SJSA1 (cell line): Measurements from ENCODE around the gene AFAP1L1. TPM values are rescaled to one million over a fixed set of nuclear protein-coding genes. Genes with fewer than 3 reads are reported as not detected.

ENCODE experiments used
- DNase-seq, 2 experiments: peaks; one replicate each; pipeline ENCODE4 v3.0.0-alpha.2; 2015 to 2020; ENCODE audit warnings: low spot score in 2 of 2, low read depth in 1 of 2
- H3K27ac ChIP-seq: fragments of 250-450 bp; sonication (Bioruptor Pico); 2 replicates; pipeline ENCODE4 v1.5.1; 2020; ENCODE audit warnings: mild to moderate bottlenecking, moderate library complexity
- H3K27me3 ChIP-seq: fragments of 250-450 bp; sonication (Bioruptor Pico); replicated peaks from 2 replicates; pipeline ENCODE4 v1.5.1; 2020; ENCODE audit warnings: mild to moderate bottlenecking, moderate library complexity
- H3K36me3 ChIP-seq: fragments of 250-450 bp; sonication (Bioruptor Pico); 2 replicates; pipeline ENCODE4 v1.5.1; 2020; ENCODE audit warnings: mild to moderate bottlenecking
- H3K4me1 ChIP-seq: fragments of 250-450 bp; sonication (Bioruptor Pico); replicated peaks from 2 replicates; pipeline ENCODE4 v1.6.1; 2021; ENCODE audit warnings: mild to moderate bottlenecking
- H3K4me3 ChIP-seq: fragments of 250-450 bp; sonication (Bioruptor Pico); 2 replicates; pipeline ENCODE4 v1.5.1; 2020; ENCODE audit warnings: mild to moderate bottlenecking
- H3K9me3 ChIP-seq: fragments of 250-450 bp; sonication (Bioruptor Pico); replicated peaks from 2 replicates; pipeline ENCODE4 v1.5.1; 2020; ENCODE audit warnings: mild to moderate bottlenecking
- total RNA-seq: library from RNA; depleted of rRNA; stranded (reverse); fragments of >200 nt; shearing (Covaris generic); gene quantifications from 2 replicates; pipeline ENCODE4 v1.2.3, GENCODE V29; 2014; rRNA removed

Gene AFAP1L1
- total RNA-seq = 26.6 and 33.2 TPM in 2 replicates

DNA sequence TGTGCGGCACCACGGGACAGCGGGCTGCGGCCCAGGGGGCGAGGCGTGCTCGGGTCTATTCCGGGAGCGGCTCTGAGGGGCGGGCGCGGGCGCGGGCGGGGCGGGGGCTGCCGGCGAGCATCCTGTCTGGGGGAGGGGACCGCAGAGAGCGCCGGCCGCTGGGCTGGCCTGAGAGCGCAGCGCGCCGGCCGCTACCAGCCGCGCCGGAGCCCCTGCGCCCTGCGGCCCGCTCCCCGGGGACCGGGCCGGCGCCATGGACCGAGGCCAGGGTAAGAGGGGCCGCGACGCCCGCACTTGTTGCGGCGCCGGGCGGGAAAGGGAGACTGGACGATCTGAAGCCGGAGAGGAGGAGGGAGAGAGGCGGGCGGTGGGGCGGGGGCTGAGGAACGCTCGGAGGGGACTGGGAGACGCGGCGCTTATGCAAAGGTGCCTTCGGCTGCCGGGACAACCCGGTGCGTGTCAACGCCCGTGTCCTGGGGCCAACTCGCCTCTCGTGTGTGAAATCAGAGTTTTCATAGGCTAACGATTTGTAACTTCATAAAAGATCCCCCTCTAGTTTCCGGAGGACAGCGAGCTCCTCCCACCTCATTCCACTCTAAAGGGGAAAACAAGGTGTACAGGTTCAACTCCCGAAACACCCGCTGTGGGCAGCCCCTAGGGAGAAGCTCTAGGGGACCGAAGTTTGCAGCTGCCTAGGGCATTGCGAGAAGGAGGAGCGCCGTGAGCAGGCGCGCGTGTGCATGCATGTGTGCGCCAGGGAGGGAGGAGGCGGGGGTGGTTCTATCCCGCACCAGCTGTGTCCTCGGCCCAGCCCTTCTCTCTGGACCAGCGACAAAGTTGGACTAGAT lies at the start of gene AFAP1L1:
TSS of gene AFAP1L1 (plus strand) at position 144 of the 848 bp plus-strand sequence. CDS start at position 254, 110 bp downstream.
- peak within 1 kb of the TSS; percentile 70 for H3K27ac ChIP-seq
- peaks cover 5% of the 10 kb centered on the region; the same call in 1 of the 2 replicates for H3K9me3 ChIP-seq
- DNase-seq = peak; percentile 69 to 74
- H3K4me1 ChIP-seq = peaks cover 21% of the 10 kb centered on the region
- H3K27me3 ChIP-seq = no peaks in the 10 kb centered on the region
- peaks cover 3% of the 10 kb centered on the region; the same call in 1 of the 2 replicates for H3K36me3 ChIP-seq
- peak within 1 kb of the TSS; percentile 77 for H3K4me3 ChIP-seq

DNA sequence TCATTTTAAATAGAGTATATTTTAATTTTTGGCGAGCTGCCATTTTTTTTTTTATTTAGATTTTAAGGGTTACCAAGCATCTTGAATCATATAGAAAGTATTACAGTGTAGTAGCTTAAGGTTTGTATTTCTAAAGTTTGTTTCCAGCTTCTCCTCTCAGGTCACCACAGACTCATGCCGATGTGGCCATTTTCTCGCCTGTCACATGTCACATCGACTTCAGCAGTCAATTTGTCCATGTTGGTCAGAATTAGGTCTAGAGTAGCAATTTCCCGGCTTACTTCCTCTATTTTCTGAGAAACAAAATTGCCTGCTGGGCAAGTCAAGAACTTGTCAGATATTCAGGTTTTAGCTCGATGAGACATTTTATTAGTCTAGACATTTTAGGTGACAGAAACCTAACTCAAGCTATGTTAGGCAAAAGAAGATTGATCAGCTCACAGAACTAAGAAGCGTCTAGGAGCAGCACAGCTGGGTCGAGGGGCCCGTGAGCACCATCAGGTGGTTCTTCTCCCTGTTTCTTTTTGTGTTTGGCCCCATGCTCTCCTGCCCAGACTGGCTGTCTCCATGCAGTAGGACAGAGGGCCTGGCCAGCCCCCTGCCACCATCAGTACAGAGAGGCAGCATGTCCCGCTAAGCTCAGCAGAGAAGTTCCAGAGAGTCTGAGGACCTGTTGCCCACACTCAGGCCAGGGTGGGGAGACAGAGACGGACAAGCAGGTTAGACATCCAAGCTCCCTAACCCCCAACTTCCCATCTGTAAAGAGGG lies 48.4 kb upstream of the AFAP1L1 start:
- H3K36me3 ChIP-seq = peaks cover 42% of the 10 kb centered on the region
- H3K4me1 ChIP-seq = peaks cover 47% of the 10 kb centered on the region
- no peaks in the 10 kb centered on the region for H3K9me3 ChIP-seq
- H3K4me3 ChIP-seq = no peak overlapping the region
- no peak for DNase-seq
- no peak overlapping the region for H3K27ac ChIP-seq
- H3K27me3 ChIP-seq = no peaks in the 10 kb centered on the region

- DNase-seq = no peak
- no peak overlapping the region for H3K4me3 ChIP-seq
- no peaks in the 10 kb centered on the region for H3K27me3 ChIP-seq
- no peaks in the 10 kb centered on the region for H3K9me3 ChIP-seq
- peaks cover 33% of the 10 kb centered on the region for H3K36me3 ChIP-seq
- no peak overlapping the region for H3K27ac ChIP-seq
- H3K4me1 ChIP-seq = peaks cover 57% of the 10 kb centered on the region
Measured at GRCh38 chr5:149224282-149224681, 47.4 kb upstream of the AFAP1L1 start.

GRCh38 chr5:149227168-149227826 lies 44.4 kb upstream of the AFAP1L1 start:
- Histone ChIP-seq H3K4me1 (peaks cover 38% of the 10 kb centered on the region), H3K36me3 (peaks cover 35% of the 10 kb centered on the region), H3K4me3 (no peak overlapping the region), H3K9me3 (no peaks in the 10 kb centered on the region), H3K27ac (peak overlapping the region; percentile 40), H3K27me3 (no peaks in the 10 kb centered on the region)
- peak; percentile 58 to 69 for DNase-seq

- Histone ChIP-seq H3K9me3 (no peaks in the 10 kb centered on the region), H3K36me3 (peaks cover 36% of the 10 kb centered on the region), H3K27ac (peak overlapping the region; percentile 40), H3K4me3 (no peak overlapping the region), H3K27me3 (no peaks in the 10 kb centered on the region), H3K4me1 (peaks cover 34% of the 10 kb centered on the region)
- DNase-seq = peak; percentile 84 to 87
Measured at GRCh38 chr5:149228618-149229297, 42.9 kb upstream of the AFAP1L1 start.

GRCh38 chr5:149229298-149229937 lies 42.2 kb upstream of the AFAP1L1 start:
- Histone ChIP-seq H3K27ac (peak overlapping the region; percentile 20; the same call in 1 of the 2 replicates), H3K36me3 (peaks cover 37% of the 10 kb centered on the region)
- no peak for DNase-seq

DNA sequence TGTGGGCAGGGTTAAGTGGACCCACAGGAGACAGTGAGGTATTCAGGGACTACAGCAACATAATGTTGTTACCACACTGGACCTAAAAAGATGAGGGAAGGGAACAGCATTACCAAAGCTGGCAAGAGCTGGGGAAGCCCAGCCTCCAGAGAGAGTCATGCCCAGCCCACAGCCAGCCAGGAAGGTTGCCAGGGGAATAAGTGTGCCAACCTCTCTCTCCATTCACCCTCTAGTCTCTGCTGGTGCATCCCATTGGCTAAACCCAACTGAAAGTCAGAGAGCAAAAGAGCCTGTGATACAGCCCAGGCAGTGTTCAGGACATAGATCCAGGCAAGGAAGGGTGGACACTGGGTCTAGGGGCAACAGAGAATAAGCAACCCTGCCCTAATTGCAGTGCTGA lies 35.8 kb upstream of the AFAP1L1 start:
- DNase-seq = no peak
- no peaks in the 10 kb centered on the region for H3K9me3 ChIP-seq
- peaks cover 75% of the 10 kb centered on the region for H3K36me3 ChIP-seq
- H3K4me3 ChIP-seq = no peak overlapping the region
- H3K27ac ChIP-seq = no peak overlapping the region
- H3K4me1 ChIP-seq = no peaks in the 10 kb centered on the region
- no peaks in the 10 kb centered on the region for H3K27me3 ChIP-seq

More at GRCh38 chr5:149229298-149229937, 42.2 kb upstream of the AFAP1L1 start:
- Histone ChIP-seq H3K4me3 (no peak overlapping the region), H3K9me3 (no peaks in the 10 kb centered on the region), H3K4me1 (peaks cover 34% of the 10 kb centered on the region), H3K27me3 (no peaks in the 10 kb centered on the region)

DNA sequence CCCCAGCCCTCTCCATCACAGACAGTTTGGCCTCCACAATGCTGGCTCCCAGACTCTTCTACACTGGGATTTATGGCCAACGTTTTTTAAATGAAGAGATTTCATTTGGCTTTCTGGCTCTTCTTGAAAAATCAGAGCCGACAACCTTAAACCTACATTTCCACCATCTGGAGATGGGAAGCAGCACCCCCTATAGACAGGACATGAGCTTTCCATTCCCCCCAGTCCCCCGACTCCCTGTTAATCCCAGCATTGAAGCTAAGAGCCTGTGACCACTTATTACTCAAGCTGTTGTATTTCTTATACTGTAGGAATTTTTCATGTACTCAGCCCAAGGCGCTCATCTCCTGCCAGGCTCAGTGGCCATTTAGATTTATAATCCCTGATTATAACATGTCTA lies 34.0 kb upstream of the AFAP1L1 start:
- H3K9me3 ChIP-seq = no peaks in the 10 kb centered on the region
- H3K27me3 ChIP-seq = no peaks in the 10 kb centered on the region
- no peaks in the 10 kb centered on the region for H3K4me1 ChIP-seq
- no peak overlapping the region for H3K4me3 ChIP-seq
- H3K27ac ChIP-seq = no peak overlapping the region
- no peak for DNase-seq
- H3K36me3 ChIP-seq = peaks cover 84% of the 10 kb centered on the region

DNA sequence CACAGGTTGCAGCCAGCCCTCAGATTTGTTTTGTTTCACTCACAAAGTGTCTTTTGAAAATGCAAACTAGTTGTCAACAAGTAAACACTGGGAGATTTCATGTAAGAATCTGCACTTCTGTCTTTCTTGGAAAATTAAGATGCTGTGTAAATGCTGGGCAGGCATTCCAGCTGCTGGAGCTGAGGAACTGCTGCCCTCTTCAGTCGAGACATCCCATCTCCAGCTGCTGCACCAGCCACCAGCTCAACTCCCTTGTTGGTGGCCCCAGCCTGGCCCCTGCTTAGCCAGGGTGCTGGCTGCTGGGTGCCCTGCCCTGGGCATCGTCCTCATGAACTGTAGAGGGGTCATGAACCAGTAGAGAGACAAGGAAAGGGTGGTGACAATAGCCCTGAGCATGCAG lies 33.1 kb upstream of the AFAP1L1 start:
- Histone ChIP-seq H3K36me3 (peaks cover 81% of the 10 kb centered on the region), H3K4me3 (no peak overlapping the region), H3K9me3 (no peaks in the 10 kb centered on the region), H3K27ac (no peak overlapping the region), H3K27me3 (no peaks in the 10 kb centered on the region), H3K4me1 (no peaks in the 10 kb centered on the region)
- no peak for DNase-seq

DNA sequence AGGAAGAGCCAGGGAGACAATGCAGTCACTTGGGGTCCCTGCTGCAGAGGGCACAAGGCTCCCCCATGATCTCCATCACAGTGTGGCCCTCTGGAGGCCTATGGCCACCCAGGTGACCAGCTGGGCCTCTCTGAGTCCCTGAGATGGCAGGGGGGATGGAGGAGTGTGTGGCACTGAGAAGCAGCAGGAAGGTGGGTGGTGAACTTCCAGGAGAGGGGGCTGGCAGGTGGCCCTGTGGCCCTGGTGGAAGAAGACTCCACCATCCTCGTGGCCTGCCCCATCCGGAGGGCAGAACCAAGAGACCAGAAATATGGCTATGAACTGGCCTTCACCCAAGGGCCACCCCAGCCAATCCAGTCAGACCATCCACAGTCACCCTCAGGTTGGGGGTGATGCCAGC lies 31.7 kb upstream of the AFAP1L1 start:
- Histone ChIP-seq H3K36me3 (peaks cover 77% of the 10 kb centered on the region), H3K4me1 (no peaks in the 10 kb centered on the region), H3K9me3 (no peaks in the 10 kb centered on the region), H3K4me3 (no peak overlapping the region), H3K27me3 (no peaks in the 10 kb centered on the region), H3K27ac (no peak overlapping the region)
- DNase-seq = no peak

GRCh38 chr5:149240354-149240998 lies 31.2 kb upstream of the AFAP1L1 start:
- Histone ChIP-seq H3K4me3 (no peak overlapping the region), H3K27me3 (no peaks in the 10 kb centered on the region), H3K9me3 (no peaks in the 10 kb centered on the region), H3K36me3 (peaks cover 77% of the 10 kb centered on the region), H3K4me1 (no peaks in the 10 kb centered on the region), H3K27ac (no peak overlapping the region)
- no peak for DNase-seq

DNA sequence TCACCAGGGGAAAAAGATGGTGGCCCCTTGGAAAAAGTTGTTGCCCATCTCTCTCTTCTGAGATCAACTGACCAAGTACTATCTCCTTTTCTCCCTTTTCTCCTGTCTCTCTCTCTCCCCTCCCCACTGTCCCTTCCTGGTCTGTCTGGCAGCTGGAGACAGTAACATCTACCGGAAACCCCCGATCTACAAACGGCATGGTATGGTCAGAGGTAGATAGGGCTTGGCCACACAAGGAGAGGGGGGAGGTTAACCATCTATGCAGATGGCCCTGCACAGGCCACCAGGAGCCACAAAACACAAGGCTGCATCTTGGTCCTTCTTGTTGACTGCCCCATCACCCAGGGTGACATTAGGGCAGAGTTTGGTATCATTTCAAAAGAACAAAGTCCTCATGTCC lies 29.3 kb upstream of the AFAP1L1 start:
- Histone ChIP-seq H3K36me3 (peaks cover 80% of the 10 kb centered on the region), H3K4me1 (no peaks in the 10 kb centered on the region), H3K27me3 (no peaks in the 10 kb centered on the region), H3K9me3 (no peaks in the 10 kb centered on the region), H3K27ac (no peak overlapping the region), H3K4me3 (no peak overlapping the region)
- no peak for DNase-seq
